ENCODE results near the gene TASOR.
"Not testable (repeated sequence)": the region's sequence is repeated elsewhere in the genome, so short reads cannot be mapped to it uniquely, and the experiment has no call there.

Gene TASOR

GRCh38 chr3:56707412-56707811, 24.3 kb upstream of the TASOR start:
- H3F3A ChIP-seq (ENCODE audit: insufficient read depth, low read length); H3K4me3 ChIP-seq (ENCODE audit: low read length); H4K20me1 ChIP-seq (ENCODE audit: insufficient read depth, low read length); H3K4me2 ChIP-seq (ENCODE audit: low read depth, low read length); H3K27me3 ChIP-seq (replicated peaks; ENCODE audit: insufficient read depth, low read length); H3K79me2 ChIP-seq (ENCODE audit: low read length); H3K9me2 ChIP-seq (replicated peaks; ENCODE audit: insufficient read depth, low read length); H3K27ac ChIP-seq (ENCODE audit: low read length); H3K36me3 ChIP-seq (replicated peaks; ENCODE audit: insufficient read depth, low read length); DNase-seq; H2AFZ ChIP-seq (ENCODE audit: low read length); H3K9ac ChIP-seq (ENCODE audit: low read length); H3K9me3 ChIP-seq (replicated peaks; ENCODE audit: insufficient read depth, low read length): not testable (repeated sequence)
- peaks cover 11% of the 10 kb centered on the region; the same call in 1 of the 2 replicates for H3K4me1 ChIP-seq (ENCODE audit: low read length)
- 0 out of 2 replicates have a peak, but pooled peaks have one; percentile 4 for TF ChIP-seq CTCF (IDR thresholded peaks at IDR 0.05; ENCODE audit: low read length)

GRCh38 chr3:56706629-56707028, 23.6 kb upstream of the TASOR start:
- no peak for DNase-seq
- H3K4me1 ChIP-seq (ENCODE audit: low read length) = peaks cover 9% of the 10 kb centered on the region; the same call in 1 of the 2 replicates
- no peaks in the 10 kb centered on the region for H3F3A ChIP-seq (ENCODE audit: insufficient read depth, low read length)
- H3K9ac ChIP-seq (ENCODE audit: low read length) = no peak overlapping the region
- H3K4me2 ChIP-seq (ENCODE audit: low read depth, low read length) = no peak overlapping the region
- H3K9me2 ChIP-seq (replicated peaks; ENCODE audit: insufficient read depth, low read length) = no peaks in the 10 kb centered on the region
- H2AFZ ChIP-seq (ENCODE audit: low read length) = no peak overlapping the region
- no peak overlapping the region for H3K27ac ChIP-seq (ENCODE audit: low read length)
- H3K36me3 ChIP-seq (replicated peaks; ENCODE audit: insufficient read depth, low read length) = no peaks in the 10 kb centered on the region
- TF ChIP-seq CTCF (IDR thresholded peaks at IDR 0.05; ENCODE audit: low read length) (no peak), EZH2phosphoT487 (IDR thresholded peaks at IDR 0.05; ENCODE audit: low read length) (no peak), EZH2 (optimal IDR thresholded peaks at IDR 0.05; ENCODE audit: low read depth, low read length) (no peak)
- H3K9me3 ChIP-seq (replicated peaks; ENCODE audit: insufficient read depth, low read length) = no peaks in the 10 kb centered on the region
- H3K79me2 ChIP-seq (ENCODE audit: low read length) = no peaks in the 10 kb centered on the region
- no peaks in the 10 kb centered on the region for H4K20me1 ChIP-seq (ENCODE audit: insufficient read depth, low read length)
- no peaks in the 10 kb centered on the region for H3K27me3 ChIP-seq (replicated peaks; ENCODE audit: insufficient read depth, low read length)
- H3K4me3 ChIP-seq (ENCODE audit: low read length) = no peak overlapping the region

GRCh38 chr3:56704706-56705105, 21.6 kb upstream of the TASOR start:
- TF ChIP-seq EZH2phosphoT487 (IDR thresholded peaks at IDR 0.05; ENCODE audit: low read length) (no peak), CTCF (IDR thresholded peaks at IDR 0.05; ENCODE audit: low read length) (no peak), EZH2 (optimal IDR thresholded peaks at IDR 0.05; ENCODE audit: low read depth, low read length) (no peak)
- H4K20me1 ChIP-seq (ENCODE audit: insufficient read depth, low read length) = no peaks in the 10 kb centered on the region
- DNase-seq = no peak
- H3F3A ChIP-seq (ENCODE audit: insufficient read depth, low read length) = no peaks in the 10 kb centered on the region
- H3K79me2 ChIP-seq (ENCODE audit: low read length) = no peaks in the 10 kb centered on the region
- no peaks in the 10 kb centered on the region for H3K9me2 ChIP-seq (replicated peaks; ENCODE audit: insufficient read depth, low read length)
- H3K4me3 ChIP-seq (ENCODE audit: low read length) = no peak overlapping the region
- H3K9ac ChIP-seq (ENCODE audit: low read length) = no peak overlapping the region
- H3K27ac ChIP-seq (ENCODE audit: low read length) = no peak overlapping the region
- H3K4me1 ChIP-seq (ENCODE audit: low read length) = no peaks in the 10 kb centered on the region
- no peaks in the 10 kb centered on the region for H3K27me3 ChIP-seq (replicated peaks; ENCODE audit: insufficient read depth, low read length)
- no peak overlapping the region for H3K4me2 ChIP-seq (ENCODE audit: low read depth, low read length)
- H3K36me3 ChIP-seq (replicated peaks; ENCODE audit: insufficient read depth, low read length) = no peaks in the 10 kb centered on the region
- H2AFZ ChIP-seq (ENCODE audit: low read length) = no peak overlapping the region
- H3K9me3 ChIP-seq (replicated peaks; ENCODE audit: insufficient read depth, low read length) = no peaks in the 10 kb centered on the region

All from MM.1S (cell line).